Erythroblast (primary cell): ENCODE results near the gene PSMG1.

Experiments
- DNase-seq, 2 experiments: peaks; one replicate each; lab custom pipeline; 2025; lab: John Stamatoyannopoulos, UW
- GATA1 ChIP-seq: IDR thresholded peaks from 2 replicates; pipeline ENCODE4 v1.6.1; 2011; ENCODE audit warnings: low read depth, mild to moderate bottlenecking, control low read depth, low read length, moderate library complexity
- POLR2A ChIP-seq: IDR thresholded peaks from 2 replicates; pipeline ENCODE4 v1.6.1; 2011; ENCODE audit warnings: mild to moderate bottlenecking, low read length

The PSMG1 gene

DNA sequence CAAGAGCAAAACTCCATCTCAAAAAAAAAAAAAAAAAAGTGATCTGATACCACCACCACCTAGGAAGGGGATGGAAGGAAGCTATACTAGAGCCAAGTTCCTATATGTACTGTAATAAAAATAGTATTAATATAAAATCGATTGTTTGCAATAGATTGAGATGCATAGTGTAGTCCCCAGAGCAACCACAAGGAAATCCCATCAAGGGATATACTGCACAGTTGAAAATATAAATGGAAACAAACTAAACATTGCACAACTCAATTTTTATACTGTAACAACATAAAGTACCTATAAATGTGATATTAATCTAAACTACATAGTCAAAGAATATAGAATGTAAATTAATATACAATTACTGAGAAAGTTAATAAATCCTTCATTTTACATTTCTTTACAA is 20.9 kb upstream of the PSMG1 start:
- DNase-seq = no peak
- TF ChIP-seq GATA1 = no peak

DNA sequence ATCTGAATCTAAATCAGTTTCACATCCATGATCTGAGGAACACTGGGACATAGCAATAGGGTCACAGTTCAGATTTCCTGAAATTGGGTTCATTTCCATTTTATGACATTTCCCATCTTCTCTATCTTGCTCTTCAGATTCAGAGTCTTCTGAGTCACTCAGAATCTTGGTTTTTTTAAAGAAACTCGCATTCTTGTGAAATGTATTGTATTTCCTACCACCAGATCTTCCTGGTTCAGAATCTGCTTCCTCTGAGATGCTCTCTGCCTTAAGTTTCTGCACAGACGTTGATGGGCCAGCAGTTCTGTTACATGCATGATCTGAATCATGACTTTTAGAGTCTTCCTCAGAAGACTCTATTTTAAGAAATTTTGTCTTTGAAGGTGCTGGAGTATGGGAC is 15.5 kb upstream of the PSMG1 start:
- no peak for DNase-seq
- TF ChIP-seq GATA1 (no peak), POLR2A (no peak)

DNA sequence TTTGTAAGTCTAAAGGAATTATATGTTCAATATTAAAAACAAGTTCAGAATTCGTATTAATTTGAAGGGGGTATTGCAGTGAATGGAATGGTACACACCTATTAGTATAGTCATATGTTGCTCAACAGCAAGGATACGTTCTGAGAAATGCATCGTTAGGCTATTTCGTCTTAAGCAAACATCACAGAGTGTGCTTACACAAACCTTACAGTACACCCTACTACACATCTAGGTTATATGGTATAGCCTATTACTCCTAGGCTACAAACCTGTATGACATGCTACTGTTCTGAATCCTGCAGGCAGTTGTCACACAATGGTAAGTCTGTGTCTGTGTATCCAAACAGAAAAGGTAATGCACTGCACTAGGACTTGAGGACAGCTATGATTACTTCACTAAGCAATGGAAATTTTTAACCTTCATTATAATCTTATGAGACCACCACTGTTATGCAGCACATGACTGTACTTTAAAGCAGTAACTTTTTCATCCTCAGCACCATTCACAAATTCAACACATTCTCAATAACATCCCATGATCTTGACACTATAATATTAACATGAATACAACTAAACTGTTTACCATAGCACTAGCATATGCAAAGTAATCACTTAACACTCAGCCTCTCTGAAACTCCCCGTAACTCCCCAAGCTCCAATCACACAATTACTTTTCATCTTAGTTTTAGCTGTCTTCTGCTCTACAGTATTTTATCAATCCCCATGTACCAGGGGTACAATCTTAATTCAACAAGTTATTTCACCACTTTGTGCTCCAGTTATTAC is 14.4 kb upstream of the PSMG1 start:
- TF ChIP-seq POLR2A (no peak), GATA1 (no peak)
- DNase-seq = no peak

GRCh38 chr21:39196838-39197237 is 13.6 kb upstream of the PSMG1 start:
- DNase-seq = no peak
- TF ChIP-seq POLR2A (no peak), GATA1 (no peak)

GRCh38 chr21:39196310-39196709 is 13.1 kb upstream of the PSMG1 start:
- TF ChIP-seq GATA1 (no peak), POLR2A (no peak)
- DNase-seq = no peak

DNA sequence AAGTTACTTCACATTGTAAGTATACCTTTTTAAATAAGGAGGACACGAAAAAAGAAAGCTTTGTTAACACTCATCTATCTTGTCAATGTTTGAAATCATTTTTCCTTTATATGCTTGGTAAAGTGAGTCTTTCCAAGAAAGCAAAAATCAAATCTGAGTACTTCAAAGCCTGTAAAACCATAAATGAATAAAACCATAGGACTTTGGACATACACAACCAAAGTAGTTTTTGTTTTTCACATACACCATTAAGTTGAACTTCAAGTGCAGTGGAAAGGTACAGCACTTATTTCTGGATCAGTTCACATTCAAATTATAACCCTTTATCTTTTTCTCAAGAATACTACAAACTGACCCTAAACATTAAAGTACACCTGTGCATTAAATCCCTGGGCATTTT is 10.1 kb upstream of the PSMG1 start:
- no peak for DNase-seq

GRCh38 chr21:39189857-39190604 is 6.8 kb upstream of the PSMG1 start:
- DNase-seq = no peak
- TF ChIP-seq GATA1 = no peak
- TF ChIP-seq POLR2A = no peak

More for the DNA sequence above, 10.1 kb upstream of the PSMG1 start:
- TF ChIP-seq GATA1 (no peak), POLR2A (no peak)

GRCh38 chr21:39188521-39189139 is 5.4 kb upstream of the PSMG1 start:
- TF ChIP-seq POLR2A (no peak), GATA1 (no peak)
- no peak for DNase-seq

DNA sequence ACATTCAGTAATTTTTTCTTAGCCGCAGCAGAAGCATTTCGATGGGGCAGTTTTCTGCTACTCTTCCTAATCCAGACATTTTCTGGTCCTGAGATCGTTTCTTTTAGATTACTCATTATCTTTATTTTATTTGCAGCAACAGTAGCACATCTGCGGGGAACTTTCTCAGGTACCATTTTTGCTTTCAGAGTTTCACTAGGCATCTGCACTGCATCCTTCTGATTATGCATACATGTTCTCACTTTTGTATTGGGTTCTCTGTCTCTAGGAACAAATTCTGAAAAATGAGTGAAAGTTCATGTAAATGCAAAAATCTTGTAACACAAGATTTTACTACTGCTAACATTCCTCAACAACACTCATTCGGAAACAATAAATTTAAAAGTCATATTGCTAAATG is 3.9 kb upstream of the PSMG1 start:
- DNase-seq = no peak
- TF ChIP-seq GATA1 (no peak), POLR2A (no peak)

DNA sequence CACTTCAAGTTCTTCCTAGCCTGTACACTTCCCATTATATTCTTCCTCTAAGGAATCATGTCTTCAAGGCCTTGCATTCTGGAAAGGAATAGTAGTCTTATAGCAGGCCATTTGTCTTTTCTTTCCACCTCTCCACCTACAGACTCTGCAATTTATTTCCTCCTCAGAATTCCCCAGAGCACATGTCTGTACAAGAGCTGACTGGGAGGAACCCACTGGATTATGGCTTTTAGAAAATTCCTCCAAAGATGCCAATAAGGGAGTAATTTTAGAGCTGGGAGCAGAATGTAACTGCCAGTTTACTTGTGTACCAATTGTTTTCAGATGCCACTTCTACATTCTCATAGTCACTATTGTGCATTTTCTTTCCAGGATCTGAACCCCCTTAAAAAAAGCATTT is 3.4 kb upstream of the PSMG1 start:
- DNase-seq = no peak
- TF ChIP-seq GATA1 (no peak), POLR2A (no peak)

DNA sequence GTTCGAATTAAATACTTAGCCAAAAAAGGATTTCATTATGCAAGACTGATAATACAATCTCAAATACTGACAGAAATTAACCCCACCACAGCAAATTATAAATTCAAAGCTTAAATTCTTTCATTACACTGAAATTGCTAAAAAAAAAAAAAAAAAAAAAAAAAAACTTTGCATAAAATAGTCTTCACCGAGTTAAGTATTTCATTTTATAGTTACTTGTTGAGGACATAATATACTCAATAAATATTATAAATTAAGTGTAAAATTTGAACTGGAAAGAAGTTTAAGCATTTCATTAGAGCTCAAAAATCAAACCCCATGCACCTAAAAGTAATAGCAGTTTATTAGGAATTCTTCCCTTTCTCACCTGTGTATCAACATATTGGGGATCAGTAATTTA is 1.9 kb upstream of the PSMG1 start:
- no peak for TF ChIP-seq POLR2A
- no peak for TF ChIP-seq GATA1
- no peak for DNase-seq

DNA sequence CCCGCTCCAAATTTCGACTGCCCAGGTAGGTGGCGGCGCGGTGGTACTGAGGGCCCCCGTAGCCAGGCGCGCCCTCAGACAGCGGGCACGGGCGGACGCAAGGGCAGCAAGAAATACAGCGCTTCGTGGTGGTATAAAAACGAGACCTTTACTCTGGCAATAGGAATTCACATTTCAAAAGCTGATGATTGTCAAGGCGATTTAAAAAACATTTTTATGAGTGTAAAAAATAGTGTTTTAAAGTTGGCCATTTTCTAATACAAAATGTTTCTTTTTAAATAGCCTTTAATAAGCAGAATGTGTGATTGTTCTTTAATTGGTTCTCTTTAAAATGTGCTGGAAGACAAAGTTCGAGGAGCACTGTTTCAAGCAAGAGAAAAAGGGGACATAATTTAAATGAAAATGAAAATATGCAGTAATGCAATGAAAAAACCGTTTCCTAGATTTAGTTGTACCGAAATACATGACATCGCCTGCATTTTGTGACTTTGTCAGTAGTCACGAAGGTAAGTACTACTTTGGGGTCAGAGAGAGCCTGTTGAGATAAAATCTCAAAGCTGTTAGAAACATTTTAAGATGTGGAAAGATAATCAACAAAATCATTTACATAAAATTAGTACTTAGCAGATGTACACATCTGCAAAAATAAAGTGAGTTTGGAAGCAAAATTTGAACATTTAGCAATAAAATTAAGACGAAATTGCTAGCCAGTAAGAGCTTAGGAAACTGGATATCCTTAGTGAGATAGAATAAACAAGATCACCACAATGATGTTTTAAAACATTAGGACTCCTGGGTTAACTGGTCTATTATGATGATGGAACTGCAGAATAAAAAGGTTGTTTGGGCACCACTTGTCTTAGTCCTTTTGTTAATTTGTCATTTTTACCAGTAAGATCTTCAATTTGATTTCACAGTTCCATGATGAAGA is 1.1 kb upstream of the PSMG1 start:
- peak; percentile 45 to 56 for DNase-seq
- no peak for TF ChIP-seq GATA1
- no peak for TF ChIP-seq POLR2A
